HUES6 (cell line): Measurements from ENCODE around the gene LRRC66.
A peak's percentile ranks its signal among the peaks of the same experiment; 100 is the strongest.

Source experiments
- H3K27ac ChIP-seq: 2 replicates; pipeline ENCODE4 v1.7.0; 2013; ENCODE audit warnings: low read depth, mild to moderate bottlenecking, low read length, inconsistent platforms
- H3K27me3 ChIP-seq: 2 replicates; pipeline ENCODE4 v1.6.1; 2013; ENCODE audit warnings: low read length; ENCODE audit not compliant: control insufficient read depth, insufficient read depth
- H3K36me3 ChIP-seq: 2 replicates; pipeline ENCODE4 v1.6.1; 2013; ENCODE audit warnings: low read length; ENCODE audit not compliant: control insufficient read depth, insufficient read depth
- H3K4me1 ChIP-seq: 2 replicates; pipeline ENCODE4 v1.6.1; 2013; ENCODE audit warnings: low read length; ENCODE audit not compliant: control insufficient read depth, insufficient read depth
- H3K4me3 ChIP-seq: 2 replicates; pipeline ENCODE4 v1.5.1; 2013; ENCODE audit warnings: low read depth, low read length
- H3K9ac ChIP-seq: one replicate; pipeline ENCODE4 v1.6.1; 2013; ENCODE audit warnings: mild to moderate bottlenecking, low read length
- H3K9me3 ChIP-seq: 2 replicates; pipeline ENCODE4 v1.6.1; 2013; ENCODE audit warnings: low read depth, low read length; ENCODE audit not compliant: control insufficient read depth, insufficient read depth

The LRRC66 gene

GRCh38 chr4:52019936-52020657, at the start of gene LRRC66:
Gene LRRC66, minus strand, starts transcription at chr4:52020363. Its CDS starts 2,750 bp downstream, at chr4:52017613.
- Histone ChIP-seq H3K9ac (no peak within 1 kb of the TSS), H3K27me3 (no peaks in the 10 kb centered on the region), H3K4me1 (no peaks in the 10 kb centered on the region), H3K27ac (no peak within 1 kb of the TSS), H3K4me3 (no peak within 1 kb of the TSS), H3K9me3 (no peaks in the 10 kb centered on the region), H3K36me3 (peaks cover 27% of the 10 kb centered on the region)

- Histone ChIP-seq H3K9me3 (no peaks in the 10 kb centered on the region), H3K4me1 (no peaks in the 10 kb centered on the region), H3K4me3 (no peak overlapping the region), H3K27me3 (peaks cover 2% of the 10 kb centered on the region; the same call in 1 of the 2 replicates), H3K9ac (no peak overlapping the region), H3K36me3 (no peaks in the 10 kb centered on the region), H3K27ac (no peak overlapping the region)
Measured at GRCh38 chr4:52069571-52069970, 49.4 kb upstream of the LRRC66 start.

DNA sequence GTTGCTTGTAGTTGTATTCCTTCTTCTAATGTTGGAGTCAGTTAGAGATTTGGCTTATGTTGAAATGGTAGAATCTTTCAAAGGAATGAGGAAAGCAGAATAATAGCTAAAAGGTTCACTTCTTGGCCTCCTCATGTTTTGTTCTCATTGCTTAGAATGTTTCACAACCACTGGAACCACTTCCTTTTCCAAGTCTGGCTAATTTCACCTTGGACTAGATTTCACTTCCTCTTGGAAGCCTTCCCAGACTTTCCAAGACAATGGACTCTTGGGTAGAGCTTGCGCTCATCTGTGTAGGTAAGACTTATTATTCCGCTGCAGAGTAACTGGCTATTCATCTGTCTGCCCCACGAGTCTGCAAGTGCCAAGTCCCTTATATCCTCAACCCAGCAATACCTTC, 39.2 kb upstream of the LRRC66 start:
- Histone ChIP-seq H3K27me3 (no peaks in the 10 kb centered on the region; the same call in 1 of the 2 replicates), H3K36me3 (no peaks in the 10 kb centered on the region), H3K9me3 (no peaks in the 10 kb centered on the region), H3K9ac (no peak overlapping the region), H3K27ac (no peak overlapping the region), H3K4me3 (no peak overlapping the region), H3K4me1 (no peaks in the 10 kb centered on the region)

GRCh38 chr4:52058275-52058674, 38.1 kb upstream of the LRRC66 start:
- Histone ChIP-seq H3K27ac (no peak overlapping the region), H3K9me3 (no peaks in the 10 kb centered on the region), H3K4me3 (no peak overlapping the region)

GRCh38 chr4:52057196-52057595, 37.0 kb upstream of the LRRC66 start:
- no peak overlapping the region for H3K27ac ChIP-seq
- H3K4me1 ChIP-seq = no peaks in the 10 kb centered on the region; the same call in 1 of the 2 replicates

More at GRCh38 chr4:52058275-52058674, 38.1 kb upstream of the LRRC66 start:
- Histone ChIP-seq H3K36me3 (no peaks in the 10 kb centered on the region), H3K9ac (no peak overlapping the region), H3K27me3 (no peaks in the 10 kb centered on the region; the same call in 1 of the 2 replicates), H3K4me1 (no peaks in the 10 kb centered on the region)

GRCh38 chr4:52054254-52054653, 34.1 kb upstream of the LRRC66 start:
- Histone ChIP-seq H3K36me3 (no peaks in the 10 kb centered on the region), H3K9ac (no peak overlapping the region), H3K4me1 (no peaks in the 10 kb centered on the region; the same call in 1 of the 2 replicates)

More at GRCh38 chr4:52057196-52057595, 37.0 kb upstream of the LRRC66 start:
- Histone ChIP-seq H3K36me3 (no peaks in the 10 kb centered on the region), H3K9me3 (no peaks in the 10 kb centered on the region), H3K4me3 (no peak overlapping the region), H3K9ac (no peak overlapping the region), H3K27me3 (no peaks in the 10 kb centered on the region; the same call in 1 of the 2 replicates)

DNA sequence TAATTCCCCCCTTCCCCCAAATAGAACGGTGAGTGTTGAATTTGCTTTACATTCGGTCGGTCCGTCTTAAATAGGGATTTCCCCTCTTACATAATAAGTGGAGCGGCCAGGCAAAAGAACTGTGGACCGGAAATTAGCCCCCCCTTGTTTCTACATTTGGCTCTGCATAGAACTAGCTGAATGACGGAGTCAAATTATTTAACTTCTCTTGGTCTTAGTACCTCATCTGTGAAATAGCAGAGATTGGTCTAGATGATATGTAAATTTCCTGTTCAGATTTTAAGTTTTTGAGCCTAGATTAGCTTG, 32.3 kb upstream of the LRRC66 start:
- Histone ChIP-seq H3K9me3 (peaks cover 11% of the 10 kb centered on the region), H3K4me3 (peak overlapping the region; percentile 74), H3K36me3 (no peaks in the 10 kb centered on the region), H3K27ac (no peak overlapping the region), H3K27me3 (peaks cover 12% of the 10 kb centered on the region; the same call in 1 of the 2 replicates), H3K4me1 (no peaks in the 10 kb centered on the region; the same call in 1 of the 2 replicates), H3K9ac (no peak overlapping the region)

More at GRCh38 chr4:52054254-52054653, 34.1 kb upstream of the LRRC66 start:
- Histone ChIP-seq H3K9me3 (peaks cover 2% of the 10 kb centered on the region), H3K4me3 (no peak overlapping the region), H3K27ac (no peak overlapping the region), H3K27me3 (peaks cover 12% of the 10 kb centered on the region; the same call in 1 of the 2 replicates)

GRCh38 chr4:52051615-52052474, 31.7 kb upstream of the LRRC66 start:
- Histone ChIP-seq H3K27ac (no peak overlapping the region), H3K9me3 (peaks cover 11% of the 10 kb centered on the region), H3K9ac (no peak overlapping the region), H3K4me3 (peak overlapping the region; percentile 74), H3K27me3 (peaks cover 12% of the 10 kb centered on the region; the same call in 1 of the 2 replicates), H3K36me3 (no peaks in the 10 kb centered on the region), H3K4me1 (no peaks in the 10 kb centered on the region; the same call in 1 of the 2 replicates)

- H3K9ac ChIP-seq = no peak within 1 kb of the TSS
- peaks cover 12% of the 10 kb centered on the region; the same call in 1 of the 2 replicates for H3K27me3 ChIP-seq
- H3K4me3 ChIP-seq = peak within 1 kb of the TSS; percentile 74
- no peak within 1 kb of the TSS for H3K27ac ChIP-seq
- peaks cover 11% of the 10 kb centered on the region for H3K9me3 ChIP-seq
- no peaks in the 10 kb centered on the region; the same call in 1 of the 2 replicates for H3K4me1 ChIP-seq
- no peaks in the 10 kb centered on the region for H3K36me3 ChIP-seq
Measured at GRCh38 chr4:52051213-52051614, 31.1 kb upstream of the LRRC66 start, which contains the start of gene SPATA18. Gene SPATA18, plus strand, starts transcription at chr4:52051304. Its CDS starts 401 bp downstream, at chr4:52051705.

GRCh38 chr4:52049266-52049665, 29.1 kb upstream of the LRRC66 start:
- no peak overlapping the region for H3K4me3 ChIP-seq
- no peaks in the 10 kb centered on the region; the same call in 1 of the 2 replicates for H3K4me1 ChIP-seq
- no peak overlapping the region for H3K9ac ChIP-seq
- peaks cover 11% of the 10 kb centered on the region for H3K9me3 ChIP-seq
- H3K27me3 ChIP-seq = peaks cover 12% of the 10 kb centered on the region; the same call in 1 of the 2 replicates
- H3K36me3 ChIP-seq = no peaks in the 10 kb centered on the region
- H3K27ac ChIP-seq = no peak overlapping the region
